22Rv1 (cell line): ENCODE measurements around the gene SH2D3C.

Source experiments
- CTCF ChIP-seq: fragments of 450-650 bp; IDR thresholded peaks from 2 replicates; pipeline ENCODE4 v1.5.1; 2017; ENCODE audit warnings: mild to moderate bottlenecking
- ZFX ChIP-seq: fragments of 450-650 bp; IDR thresholded peaks from 2 replicates; pipeline ENCODE4 v1.6.1; 2017; ENCODE audit warnings: antibody characterized with exemption, borderline replicate concordance

GRCh38 chr9:127789179-127789578, 10.7 kb upstream of the SH2D3C start:
- TF ChIP-seq CTCF (no peak), ZFX (no peak)
